ENCODE results near the gene SYNE2. TPM values are rescaled to one million over a fixed set of nuclear protein-coding genes. Genes with fewer than 3 reads are reported as not detected.

SYNE2 gene
- total and polyA plus RNA-seq, 9 donors, result 29.1 to 66.9 (median 50.0) TPM

- peaks cover 24% of the 10 kb centered on the region for H3K4me1 ChIP-seq (ENCODE audit: control insufficient read depth, insufficient read depth, low read length)
- DNase-seq, result no peak
- WGBS (ENCODE audit: insufficient coverage), result 62% methylated on average over 2 of the region's 4 CpGs
Observed at GRCh38 chr14:64217308-64217707, 364.5 kb downstream of the SYNE2 start.

GRCh38 chr14:64217834-64218233 lies 365.0 kb downstream of the SYNE2 start:
- H3K4me1 ChIP-seq (ENCODE audit: control insufficient read depth, insufficient read depth, low read length), result peaks cover 24% of the 10 kb centered on the region
- H3K9me3 ChIP-seq (replicated peaks; ENCODE audit: control insufficient read depth, low read depth, low read length), result no peaks in the 10 kb centered on the region
- no peaks in the 10 kb centered on the region for H3K27me3 ChIP-seq (ENCODE audit: control insufficient read depth, insufficient read depth, low read length)
- no peak overlapping the region for H3K27ac ChIP-seq (ENCODE audit: low read length)
- no peak for DNase-seq
- H3K4me3 ChIP-seq (ENCODE audit: low read length), result no peak overlapping the region
- 100% methylated on average over 2 of the region's 7 CpGs for WGBS (ENCODE audit: insufficient coverage)
- H3K36me3 ChIP-seq (ENCODE audit: control insufficient read depth, insufficient read depth, low read length), result peaks cover 69% of the 10 kb centered on the region

More at GRCh38 chr14:64217308-64217707, 364.5 kb downstream of the SYNE2 start:
- Histone ChIP-seq H3K36me3 (ENCODE audit: control insufficient read depth, insufficient read depth, low read length) (peaks cover 66% of the 10 kb centered on the region), H3K27ac (ENCODE audit: low read length) (no peak overlapping the region), H3K4me3 (ENCODE audit: low read length) (no peak overlapping the region), H3K27me3 (ENCODE audit: control insufficient read depth, insufficient read depth, low read length) (no peaks in the 10 kb centered on the region), H3K9me3 (replicated peaks; ENCODE audit: control insufficient read depth, low read depth, low read length) (no peaks in the 10 kb centered on the region)

GRCh38 chr14:64218344-64219240 lies 365.8 kb downstream of the SYNE2 start:
- Histone ChIP-seq H3K4me3 (ENCODE audit: low read length) (no peak overlapping the region), H3K27me3 (ENCODE audit: control insufficient read depth, insufficient read depth, low read length) (no peaks in the 10 kb centered on the region), H3K9me3 (replicated peaks; ENCODE audit: control insufficient read depth, low read depth, low read length) (no peaks in the 10 kb centered on the region), H3K4me1 (ENCODE audit: control insufficient read depth, insufficient read depth, low read length) (peaks cover 24% of the 10 kb centered on the region), H3K27ac (ENCODE audit: low read length) (no peak overlapping the region), H3K36me3 (ENCODE audit: control insufficient read depth, insufficient read depth, low read length) (peaks cover 74% of the 10 kb centered on the region)
- no peak for DNase-seq
- WGBS (ENCODE audit: insufficient coverage), result 94% methylated on average over 5 of the region's 15 CpGs

GRCh38 chr14:64220056-64220455 lies 367.3 kb downstream of the SYNE2 start:
- DNase-seq, result no peak
- Histone ChIP-seq H3K27ac (ENCODE audit: low read length) (peak overlapping the region; percentile 79), H3K4me3 (ENCODE audit: low read length) (no peak overlapping the region), H3K4me1 (ENCODE audit: control insufficient read depth, insufficient read depth, low read length) (peaks cover 24% of the 10 kb centered on the region), H3K27me3 (ENCODE audit: control insufficient read depth, insufficient read depth, low read length) (no peaks in the 10 kb centered on the region), H3K36me3 (ENCODE audit: control insufficient read depth, insufficient read depth, low read length) (peaks cover 75% of the 10 kb centered on the region), H3K9me3 (replicated peaks; ENCODE audit: control insufficient read depth, low read depth, low read length) (no peaks in the 10 kb centered on the region)
- 63% methylated on average over 2 of the region's 4 CpGs for WGBS (ENCODE audit: insufficient coverage)

- Histone ChIP-seq H3K4me1 (ENCODE audit: control insufficient read depth, insufficient read depth, low read length) (peaks cover 26% of the 10 kb centered on the region), H3K27me3 (ENCODE audit: control insufficient read depth, insufficient read depth, low read length) (no peaks in the 10 kb centered on the region), H3K27ac (ENCODE audit: low read length) (peak overlapping the region; percentile 79), H3K9me3 (replicated peaks; ENCODE audit: control insufficient read depth, low read depth, low read length) (no peaks in the 10 kb centered on the region), H3K36me3 (ENCODE audit: control insufficient read depth, insufficient read depth, low read length) (peaks cover 75% of the 10 kb centered on the region), H3K4me3 (ENCODE audit: low read length) (no peak overlapping the region)
- DNase-seq, result peak; percentile 81
- WGBS (ENCODE audit: insufficient coverage), result 47% methylated on average over 13 of the region's 14 CpGs
Observed at GRCh38 chr14:64220466-64220865, 367.7 kb downstream of the SYNE2 start.

GRCh38 chr14:64221391-64222003 lies 368.7 kb downstream of the SYNE2 start:
- Histone ChIP-seq H3K27me3 (ENCODE audit: control insufficient read depth, insufficient read depth, low read length) (no peaks in the 10 kb centered on the region), H3K4me3 (ENCODE audit: low read length) (no peak overlapping the region), H3K9me3 (replicated peaks; ENCODE audit: control insufficient read depth, low read depth, low read length) (no peaks in the 10 kb centered on the region), H3K36me3 (ENCODE audit: control insufficient read depth, insufficient read depth, low read length) (peaks cover 72% of the 10 kb centered on the region), H3K27ac (ENCODE audit: low read length) (peak overlapping the region; percentile 76), H3K4me1 (ENCODE audit: control insufficient read depth, insufficient read depth, low read length) (peaks cover 27% of the 10 kb centered on the region)
- DNase-seq, result no peak
- 89% methylated on average over 13 of the region's 14 CpGs for WGBS (ENCODE audit: insufficient coverage)

- Histone ChIP-seq H3K36me3 (ENCODE audit: control insufficient read depth, insufficient read depth, low read length) (peaks cover 75% of the 10 kb centered on the region), H3K27ac (ENCODE audit: low read length) (no peak overlapping the region), H3K9me3 (replicated peaks; ENCODE audit: control insufficient read depth, low read depth, low read length) (no peaks in the 10 kb centered on the region), H3K4me3 (ENCODE audit: low read length) (no peak overlapping the region), H3K27me3 (ENCODE audit: control insufficient read depth, insufficient read depth, low read length) (no peaks in the 10 kb centered on the region), H3K4me1 (ENCODE audit: control insufficient read depth, insufficient read depth, low read length) (peaks cover 16% of the 10 kb centered on the region)
- WGBS (ENCODE audit: insufficient coverage), result 62% methylated on average over 9 of the region's 10 CpGs
- no peak for DNase-seq
Observed at GRCh38 chr14:64225151-64225757, 372.4 kb downstream of the SYNE2 start.

DNA sequence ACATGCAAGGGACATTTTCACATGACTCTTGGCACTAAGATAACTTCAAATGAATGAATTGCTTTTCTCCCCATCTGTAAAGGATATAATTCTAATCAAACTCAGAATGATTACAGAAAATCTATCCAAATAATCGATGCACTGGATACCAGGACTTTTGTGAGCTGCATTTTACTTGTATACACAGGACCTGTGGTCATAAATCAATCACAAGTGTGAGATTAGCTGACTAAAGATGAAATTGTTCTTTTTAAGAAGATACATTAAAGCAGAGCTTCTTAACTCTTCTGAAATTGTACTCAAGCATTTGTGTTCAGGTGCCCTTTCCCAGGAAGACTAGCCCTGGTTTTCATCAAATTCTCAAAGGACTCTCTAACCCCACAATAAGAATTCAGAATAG lies 375.1 kb downstream of the SYNE2 start:
- Histone ChIP-seq H3K36me3 (ENCODE audit: control insufficient read depth, insufficient read depth, low read length) (peaks cover 64% of the 10 kb centered on the region), H3K27ac (ENCODE audit: low read length) (no peak overlapping the region)

DNA sequence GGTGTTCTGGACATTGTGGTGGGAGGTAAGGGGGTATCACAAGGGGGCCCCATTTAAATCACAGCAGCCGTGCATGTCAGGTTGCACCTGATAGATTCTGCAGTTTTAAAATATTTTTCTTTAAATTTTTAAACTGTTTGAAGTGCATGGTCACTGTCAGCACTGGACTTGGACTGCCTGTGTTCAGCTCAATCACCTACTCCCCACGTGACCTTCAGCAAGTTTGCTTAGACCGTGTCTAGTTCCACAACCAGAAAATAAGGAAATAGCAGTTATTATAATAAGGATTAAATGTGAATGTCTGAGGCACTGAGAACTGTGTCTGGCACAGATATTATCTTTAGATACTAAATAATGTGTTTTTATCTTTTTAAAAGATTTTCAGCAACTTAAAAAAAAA lies 376.7 kb downstream of the SYNE2 start:
- no peak overlapping the region for H3K27ac ChIP-seq (ENCODE audit: low read length)
- H3K4me3 ChIP-seq (ENCODE audit: low read length), result no peak overlapping the region
- no peaks in the 10 kb centered on the region for H3K27me3 ChIP-seq (ENCODE audit: control insufficient read depth, insufficient read depth, low read length)
- H3K9me3 ChIP-seq (replicated peaks; ENCODE audit: control insufficient read depth, low read depth, low read length), result no peaks in the 10 kb centered on the region
- DNase-seq, result no peak
- H3K36me3 ChIP-seq (ENCODE audit: control insufficient read depth, insufficient read depth, low read length), result peaks cover 49% of the 10 kb centered on the region
- peaks cover 3% of the 10 kb centered on the region for H3K4me1 ChIP-seq (ENCODE audit: control insufficient read depth, insufficient read depth, low read length)
- no CpG with 5 or more reads among the region's 3 CpGs for WGBS (ENCODE audit: insufficient coverage)

More for the DNA sequence above, 375.1 kb downstream of the SYNE2 start:
- peaks cover 3% of the 10 kb centered on the region for H3K4me1 ChIP-seq (ENCODE audit: control insufficient read depth, insufficient read depth, low read length)
- WGBS (ENCODE audit: insufficient coverage), result no CpG with 5 or more reads among the region's 1 CpG
- H3K4me3 ChIP-seq (ENCODE audit: low read length), result no peak overlapping the region
- H3K9me3 ChIP-seq (replicated peaks; ENCODE audit: control insufficient read depth, low read depth, low read length), result no peaks in the 10 kb centered on the region
- H3K27me3 ChIP-seq (ENCODE audit: control insufficient read depth, insufficient read depth, low read length), result no peaks in the 10 kb centered on the region
- DNase-seq, result no peak

Measured in muscle of leg (tissue), 11 donors.